ENCODE data around the gene LRRC8D.

GRCh38 chr1:89966656-89967055 is 145.8 kb downstream of the LRRC8D start:
- TF ChIP-seq CTCF (IDR thresholded peaks at IDR 0.05) (no peak), POLR2A (IDR thresholded peaks at IDR 0.05) (no peak)

All from ovary (tissue), 3 donors.